GM12878 (cell line): ENCODE measurements around the gene EMX1. TPM values are rescaled to one million over a fixed set of nuclear protein-coding genes. Genes with fewer than 3 reads are reported as not detected.

Experiments used
- ATAC-seq: fragments of 200-7000 bp; cut with Tn5 transposase; 3 replicates; pipeline ENCODE4 v1.9.1; 2020; ENCODE audit warnings: mild to moderate bottlenecking, moderate library complexity
- BruUV-seq: library from RNA; stranded (reverse); fragments of 400-500 nt; replicated peaks from 2 replicates; lab custom pipeline; 2021; lab: Mats Ljungman, UMichigan
- CTCF ChIA-PET: fragments of 300-600 bp; sonication (Branson Sonifier 250); formaldehyde crosslinking; extraction: SDS; loops from one replicate; lab custom pipeline; 2021; ENCODE audit warnings: inconsistent platforms; lab: Yijun Ruan, JAX
- POLR2A ChIA-PET: fragments of 350-600 bp; formaldehyde crosslinking; extraction: SDS; loops from one replicate; lab custom pipeline; 2021; ENCODE audit warnings: inconsistent platforms; lab: Charles Lee
- RAD21 ChIA-PET: fragments of 300-600 bp; sonication (Branson Sonifier 250); formaldehyde crosslinking; loops from one replicate; lab custom pipeline; 2023; ENCODE audit warnings: antibody characterized with exemption; ENCODE audit not compliant: unreplicated experiment; lab: Charles Lee
- SMC1A ChIA-PET: fragments of 300-600 bp; sonication (Branson Sonifier 250); formaldehyde crosslinking; loops from one replicate; lab custom pipeline; 2023; ENCODE audit not compliant: unreplicated experiment, uncharacterized antibody; lab: Charles Lee
- DNase-seq: peaks from one replicate; pipeline ENCODE4 v3.0.0-alpha.2; 2011; ENCODE audit warnings: low read depth, low spot score
- FAIRE-seq: peaks from 3 replicates; lab custom pipeline; 2011; peaks lifted over from hg19 to GRCh38; lab: Jason Lieb, UNC
- H2AFZ ChIP-seq: 2 replicates; pipeline ENCODE4 v1.6.0; 2011; ENCODE audit warnings: low read depth, low read length, control low read depth; ENCODE audit not compliant: control insufficient read depth
- H3K27ac ChIP-seq: 2 replicates; pipeline ENCODE4 v1.5.1; 2011; ENCODE audit warnings: control low read depth; ENCODE audit not compliant: control insufficient read depth, insufficient read depth
- H3K27me3 ChIP-seq, 2 experiments: replicated peaks in 1 of 2; 2 replicates each; pipeline versions ENCODE4 v1.6.0 to v1.6.1; 2011; ENCODE audit warnings: low read length in 1 of 2; ENCODE audit not compliant: control insufficient read depth in 2 of 2, insufficient read depth in 2 of 2
- H3K36me3 ChIP-seq, 2 experiments: 2 replicates each; pipeline ENCODE4 v1.5.1; 2011; ENCODE audit warnings: low read length in 1 of 2; ENCODE audit not compliant: control insufficient read depth in 2 of 2, insufficient read depth in 2 of 2
- H3K4me1 ChIP-seq: 2 replicates; pipeline ENCODE4 v1.6.1; 2011; ENCODE audit warnings: mild to moderate bottlenecking, low read length, moderate library complexity, mixed read lengths; ENCODE audit not compliant: control insufficient read depth, insufficient read depth
- H3K4me2 ChIP-seq: 2 replicates; pipeline ENCODE4 v1.6.0; 2011; ENCODE audit warnings: control low read depth; ENCODE audit not compliant: control insufficient read depth, insufficient read depth
- H3K4me3 ChIP-seq: fragments of 200-600 bp; sonication (generic); 2 replicates; pipeline ENCODE4 v1.5.1; 2016
- H3K79me2 ChIP-seq: 2 replicates; pipeline ENCODE4 v1.6.0; 2011; ENCODE audit warnings: low read length; ENCODE audit not compliant: control insufficient read depth, insufficient read depth
- H3K9ac ChIP-seq: 2 replicates; pipeline ENCODE4 v1.8.0; 2011; ENCODE audit warnings: low read length, control low read depth, mixed read lengths; ENCODE audit not compliant: control insufficient read depth, insufficient read depth
- H3K9me3 ChIP-seq: replicated peaks from 3 replicates; pipeline ENCODE4 v1.5.1; 2011; ENCODE audit warnings: mild to moderate bottlenecking, low read length; ENCODE audit not compliant: control insufficient read depth, insufficient read depth
- H4K20me1 ChIP-seq: 2 replicates; pipeline ENCODE4 v1.6.0; 2011; ENCODE audit not compliant: control insufficient read depth, insufficient read depth
- CBX5 ChIP-seq: sonication (generic); IDR thresholded peaks from 2 replicates; pipeline ENCODE4 v1.6.1; 2016; ENCODE audit warnings: low read depth, moderate library complexity, mild to moderate bottlenecking, inconsistent platforms
- MYC ChIP-seq: IDR thresholded peaks from 2 replicates; pipeline ENCODE4 v1.6.1; 2011; ENCODE audit warnings: mild to moderate bottlenecking, low read length, moderate library complexity, inconsistent platforms; ENCODE audit not compliant: insufficient read depth, insufficient replicate concordance, insufficient read length, severe bottlenecking
- PKNOX1 ChIP-seq: fragments of 450-650 bp; IDR thresholded peaks from 2 replicates; pipeline ENCODE4 v1.6.1; 2016; ENCODE audit warnings: mild to moderate bottlenecking
- SMAD5 ChIP-seq: IDR thresholded peaks from 2 replicates; pipeline ENCODE4 v1.6.1; 2016; ENCODE audit warnings: antibody characterized with exemption, low read depth
- SUPT20H ChIP-seq: IDR thresholded peaks from 2 replicates; pipeline ENCODE4 v1.6.1; 2011; ENCODE audit warnings: low read depth, mild to moderate bottlenecking, low read length, moderate library complexity, borderline replicate concordance; ENCODE audit not compliant: control insufficient read depth
- ZZZ3 ChIP-seq: IDR thresholded peaks from 2 replicates; pipeline ENCODE4 v1.6.1; 2011; ENCODE audit warnings: low read depth; ENCODE audit not compliant: control insufficient read depth, insufficient read length
- WGBS: methylation state at CpG from one replicate; pipeline ENCODE4 v1.1.6; 2016; ENCODE audit warnings: low lambda C conversion rate; ENCODE audit not compliant: insufficient replicate concordance, insufficient coverage; ENCODE audit errors: missing lambda C conversion rate; 5-methylcytosine and 5-hydroxymethylcytosine counted together
- in situ Hi-C: fragments of 300-500 bp; cut with MboI; formaldehyde crosslinking; loops from 9 replicates; pipeline ENCODE4 v1.14.3; 2018; ENCODE audit warnings: mixed read lengths
- intact Hi-C: fragments of 100-400 bp; cut with micrococcal nuclease; formaldehyde crosslinking; loops from one replicate; pipeline ENCODE4 v1.14.2; 2022; ENCODE audit not compliant: unreplicated experiment
- polyA plus RNA-seq, 11 experiments: library from polyadenylated mRNA; depleted of rRNA in 4 of 11; unstranded in 6 of 11; stranded (reverse) in 5 of 11; fragments of >200 nt; fragmentation: Nextera tagmentation in 4 of 11; fragmentation: Illumina TruSeq in 1 of 11; extraction: Ambion mirVana in 4 of 11; extraction: Trizol in 1 of 11; gene quantifications; 1 replicate in 1 of 11; 2 replicates in 10 of 11; pipeline versions ENCODE4 v1.2.1 to v1.2.3, GENCODE V29; 2011 to 2016; ENCODE audit warnings: inconsistent platforms in 2 of 11, missing spikeins in 2 of 11, low read depth in 1 of 11
- total RNA-seq, 4 experiments: library from RNA; depleted of rRNA in 3 of 4; stranded (reverse); fragments of >200 nt in 3 of 4; fragmentation: Illumina TruSeq in 1 of 4; extraction: Trizol in 1 of 4; gene quantifications; 2 replicates each; pipeline versions ENCODE4 v1.2.1 to v1.2.3, GENCODE V29; 2013 to 2021

Gene EMX1
- total and polyA plus RNA-seq, 10 of the 15 experiments (the other 5 are each of a cell fraction or from before 2014, with no cell fraction given), result 0.07 to 5.1 (median 1.2) TPM; not detected in 1

DNA sequence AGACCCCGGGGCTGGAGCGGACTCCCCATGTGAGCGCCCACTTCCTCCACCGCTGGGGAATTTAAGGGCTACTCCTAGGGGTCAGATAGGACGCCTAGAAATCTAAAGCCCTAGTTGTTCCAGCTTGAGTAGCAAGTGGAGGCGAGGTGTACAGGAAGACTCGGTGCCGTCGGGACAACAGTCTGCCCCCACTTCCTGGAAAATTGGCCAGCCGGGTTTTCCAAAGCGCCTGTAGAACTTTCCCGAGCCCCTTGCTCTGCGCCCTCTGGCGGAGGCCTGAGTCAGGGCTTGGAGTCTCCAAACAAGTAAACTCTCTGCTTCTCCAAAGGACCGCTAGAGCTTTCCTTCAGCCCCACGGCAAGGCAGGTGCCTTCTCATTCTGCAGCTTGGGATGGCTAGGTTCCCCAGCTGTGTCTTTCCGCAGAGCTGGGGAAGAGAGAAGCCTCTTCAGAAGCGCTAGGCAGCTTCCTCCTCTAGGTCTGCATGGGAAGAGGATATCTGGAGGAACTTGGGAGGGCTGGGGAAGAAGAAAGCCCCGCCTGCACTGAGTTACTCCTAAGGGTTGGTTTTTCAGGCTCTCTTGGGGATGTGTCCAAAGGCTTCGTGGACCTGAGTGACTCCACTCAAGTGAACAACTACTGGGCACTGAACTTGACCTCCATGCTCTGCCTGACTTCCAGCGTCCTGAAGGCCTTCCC, 29.4 kb upstream of the EMX1 start (continued):
- TF ChIP-seq MYC, result no peak

DNA sequence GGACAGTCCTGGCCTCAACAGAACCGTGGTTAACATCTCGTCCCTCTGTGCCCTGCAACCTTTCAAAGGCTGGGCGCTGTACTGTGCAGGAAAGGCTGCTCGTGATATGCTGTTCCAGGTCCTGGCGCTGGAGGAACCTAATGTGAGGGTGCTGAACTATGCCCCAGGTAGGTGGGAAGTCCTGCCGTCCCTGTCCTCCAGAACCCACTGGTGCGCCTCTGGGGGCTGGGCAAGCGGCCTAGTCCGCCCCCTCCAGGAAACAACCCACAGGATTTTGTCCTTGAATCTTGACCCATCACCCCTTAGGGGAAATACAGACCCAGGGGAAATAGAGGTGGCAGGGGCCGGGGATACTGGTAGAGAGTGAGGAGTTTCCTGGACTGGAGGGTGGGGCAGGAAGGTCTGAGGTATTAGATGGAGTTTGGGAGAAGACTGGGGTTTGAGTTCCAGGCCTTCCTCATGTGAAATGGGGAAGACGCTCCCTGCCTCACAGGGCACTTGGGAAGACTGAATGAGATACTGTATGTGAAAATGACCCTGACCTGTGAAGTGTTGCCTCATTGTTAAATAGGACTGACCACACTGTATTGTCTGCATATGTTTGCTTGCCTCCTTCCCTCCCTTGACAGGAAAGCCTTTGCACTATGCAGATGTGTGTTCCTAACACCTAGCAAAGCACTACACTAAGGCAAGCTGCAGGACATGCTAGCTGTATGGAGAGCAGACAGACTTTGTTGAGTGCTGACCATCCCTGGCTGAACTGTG, 28.7 kb upstream of the EMX1 start:
- WGBS, result 28% methylated on average over 11 of the region's 11 CpGs
- FAIRE-seq (no peak), ATAC-seq (no peak)
- H3K9me3 ChIP-seq, result no peaks in the 10 kb centered on the region
- BruUV-seq, result no TSS peak
- TF ChIP-seq SUPT20H (no peak), PKNOX1 (no peak), CBX5 (no peak), SMAD5 (no peak), ZZZ3 (no peak)
- TF ChIP-seq, all 136 proteins: peak for 0
- no peak overlapping the region for H3K9ac ChIP-seq
- H3K27ac ChIP-seq, result no peak overlapping the region
- no peak for DNase-seq
- H4K20me1 ChIP-seq, result no peaks in the 10 kb centered on the region
- H3K27me3 ChIP-seq, result peaks cover 2 to 8% of the 10 kb centered on the region in 2 experiments; a peak in 2 of 4 replicates
- no peak overlapping the region for H2AFZ ChIP-seq
- intact Hi-C loops (loop anchor here (1.0 kb wide), 1 partner anchor 117 kb away; no protein-coding TSS in a partner anchor), in situ Hi-C loops (no loop called here)
- SMC1A ChIA-PET, result interaction anchor here (1.6 to 9.0 kb wide), 3 partner anchors 86 to 289 kb away, joined by 4 to 134 read pairs (median 8); no protein-coding TSS in a partner anchor
- RAD21 ChIA-PET, result interaction anchor here (1.5 kb wide), 1 partner anchor 85 kb away, joined by 7 read pairs; no protein-coding TSS in a partner anchor
- CTCF ChIA-PET, result interaction anchor here (0.6 to 14.3 kb wide), 23 partner anchors 9 to 289 kb away, joined by 3 to 437 read pairs (median 6); partner anchors contain the start of genes EMX1 and SFXN5
- no peaks in the 10 kb centered on the region for H3K79me2 ChIP-seq
- peak overlapping the region; percentile 98 for H3K4me2 ChIP-seq
- H3K4me3 ChIP-seq, result peak overlapping the region; percentile 75; the same call in 1 of the 2 replicates
- POLR2A ChIA-PET, result no interaction called here
- no peaks in the 10 kb centered on the region for H3K36me3 ChIP-seq
- H3K4me1 ChIP-seq, result peaks cover 8% of the 10 kb centered on the region
